ENCODE results near the gene AHI1.

AHI1 gene

DNA sequence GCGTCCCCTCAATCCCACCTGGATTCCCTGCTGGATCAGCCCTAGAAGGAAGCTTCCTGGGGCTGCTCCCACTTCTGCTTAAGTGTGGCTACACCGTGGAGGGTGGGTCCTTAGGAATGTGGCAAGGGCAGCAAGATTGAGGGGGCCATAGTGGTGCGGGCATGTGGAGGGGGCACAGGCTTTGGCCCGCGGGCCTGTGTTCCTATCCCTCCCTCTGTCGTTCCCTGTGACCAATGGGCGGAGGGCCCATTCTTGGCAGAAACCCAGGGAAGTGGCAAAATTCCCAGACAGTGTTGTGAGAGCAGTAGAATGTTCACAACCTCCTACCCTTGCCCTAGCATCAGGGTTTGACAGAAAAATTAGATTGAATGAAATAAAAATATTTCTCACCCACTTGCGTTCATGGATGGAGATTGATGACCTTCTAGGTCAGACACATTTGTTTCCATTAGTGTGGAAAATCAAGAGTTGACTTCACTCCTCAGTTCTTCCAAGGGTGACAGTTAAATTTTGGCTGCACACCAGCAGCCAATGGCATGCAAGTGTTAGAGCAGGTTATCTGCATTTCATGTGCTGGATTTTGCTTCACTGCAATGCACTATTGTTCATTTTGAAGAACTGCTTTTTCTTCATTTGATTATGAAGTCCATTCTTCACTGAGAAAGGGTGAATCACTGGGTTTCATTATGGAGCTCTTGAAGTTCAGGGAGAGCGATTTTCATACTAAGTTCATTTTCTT is 49.3 kb upstream of the AHI1 start:
- Histone ChIP-seq H3K9me3 (ENCODE audit: control insufficient read depth, insufficient read depth, low read depth, low read length) (no peaks in the 10 kb centered on the region), H3K27ac (ENCODE audit: extremely low read depth, low read depth, low read length) (no peak overlapping the region), H3K36me3 (ENCODE audit: control insufficient read depth in 2 of 2, insufficient read depth in 1 of 2, low read length in 2 of 2) (no peaks in the 10 kb centered on the region), H3K4me1 (ENCODE audit: control insufficient read depth, insufficient read depth, low read length) (no peaks in the 10 kb centered on the region), H3K4me3 (ENCODE audit: low read depth, low read length) (no peak overlapping the region)
- ChIA-PET POLR2A (no interaction called here), CTCF (interaction anchor here (0.5 to 1.8 kb wide), 5 partner anchors 11 to 680 kb away, joined by 3 to 5 read pairs (median 3); no protein-coding TSS in a partner anchor)
- no peak for TF ChIP-seq ZNF548 (tag by site-specific recombination; IDR thresholded peaks at IDR 0.05)
- no peak for TF ChIP-seq ZNF830 (tag by site-specific recombination; IDR thresholded peaks at IDR 0.05; ENCODE audit: low read depth)
- no peak for TF ChIP-seq ZNF266 (tag by site-specific recombination; IDR thresholded peaks at IDR 0.05; ENCODE audit: low read depth)
- no peak for TF ChIP-seq ZNF214 (tag by site-specific recombination; IDR thresholded peaks at IDR 0.05; ENCODE audit: borderline replicate concordance)
- TF ChIP-seq ZBTB1 (tag by site-specific recombination; IDR thresholded peaks at IDR 0.05): no peak
- TF ChIP-seq, protein P1, sequence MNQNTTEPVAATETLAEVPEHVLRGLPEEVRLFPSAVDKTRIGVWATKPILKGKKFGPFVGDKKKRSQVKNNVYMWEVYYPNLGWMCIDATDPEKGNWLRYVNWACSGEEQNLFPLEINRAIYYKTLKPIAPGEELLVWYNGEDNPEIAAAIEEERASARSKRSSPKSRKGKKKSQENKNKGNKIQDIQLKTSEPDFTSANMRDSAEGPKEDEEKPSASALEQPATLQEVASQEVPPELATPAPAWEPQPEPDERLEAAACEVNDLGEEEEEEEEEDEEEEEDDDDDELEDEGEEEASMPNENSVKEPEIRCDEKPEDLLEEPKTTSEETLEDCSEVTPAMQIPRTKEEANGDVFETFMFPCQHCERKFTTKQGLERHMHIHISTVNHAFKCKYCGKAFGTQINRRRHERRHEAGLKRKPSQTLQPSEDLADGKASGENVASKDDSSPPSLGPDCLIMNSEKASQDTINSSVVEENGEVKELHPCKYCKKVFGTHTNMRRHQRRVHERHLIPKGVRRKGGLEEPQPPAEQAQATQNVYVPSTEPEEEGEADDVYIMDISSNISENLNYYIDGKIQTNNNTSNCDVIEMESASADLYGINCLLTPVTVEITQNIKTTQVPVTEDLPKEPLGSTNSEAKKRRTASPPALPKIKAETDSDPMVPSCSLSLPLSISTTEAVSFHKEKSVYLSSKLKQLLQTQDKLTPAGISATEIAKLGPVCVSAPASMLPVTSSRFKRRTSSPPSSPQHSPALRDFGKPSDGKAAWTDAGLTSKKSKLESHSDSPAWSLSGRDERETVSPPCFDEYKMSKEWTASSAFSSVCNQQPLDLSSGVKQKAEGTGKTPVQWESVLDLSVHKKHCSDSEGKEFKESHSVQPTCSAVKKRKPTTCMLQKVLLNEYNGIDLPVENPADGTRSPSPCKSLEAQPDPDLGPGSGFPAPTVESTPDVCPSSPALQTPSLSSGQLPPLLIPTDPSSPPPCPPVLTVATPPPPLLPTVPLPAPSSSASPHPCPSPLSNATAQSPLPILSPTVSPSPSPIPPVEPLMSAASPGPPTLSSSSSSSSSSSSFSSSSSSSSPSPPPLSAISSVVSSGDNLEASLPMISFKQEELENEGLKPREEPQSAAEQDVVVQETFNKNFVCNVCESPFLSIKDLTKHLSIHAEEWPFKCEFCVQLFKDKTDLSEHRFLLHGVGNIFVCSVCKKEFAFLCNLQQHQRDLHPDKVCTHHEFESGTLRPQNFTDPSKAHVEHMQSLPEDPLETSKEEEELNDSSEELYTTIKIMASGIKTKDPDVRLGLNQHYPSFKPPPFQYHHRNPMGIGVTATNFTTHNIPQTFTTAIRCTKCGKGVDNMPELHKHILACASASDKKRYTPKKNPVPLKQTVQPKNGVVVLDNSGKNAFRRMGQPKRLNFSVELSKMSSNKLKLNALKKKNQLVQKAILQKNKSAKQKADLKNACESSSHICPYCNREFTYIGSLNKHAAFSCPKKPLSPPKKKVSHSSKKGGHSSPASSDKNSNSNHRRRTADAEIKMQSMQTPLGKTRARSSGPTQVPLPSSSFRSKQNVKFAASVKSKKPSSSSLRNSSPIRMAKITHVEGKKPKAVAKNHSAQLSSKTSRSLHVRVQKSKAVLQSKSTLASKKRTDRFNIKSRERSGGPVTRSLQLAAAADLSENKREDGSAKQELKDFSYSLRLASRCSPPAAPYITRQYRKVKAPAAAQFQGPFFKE (tag by site-specific recombination; IDR thresholded peaks at IDR 0.05; ENCODE audit: borderline replicate concordance): no peak
- no peak for TF ChIP-seq ZNF184 (tag by site-specific recombination; IDR thresholded peaks at IDR 0.05)
- TF ChIP-seq ZNF391 (tag by site-specific recombination; IDR thresholded peaks at IDR 0.05; ENCODE audit: borderline replicate concordance, low read depth): no peak
- TF ChIP-seq, protein P2, sequence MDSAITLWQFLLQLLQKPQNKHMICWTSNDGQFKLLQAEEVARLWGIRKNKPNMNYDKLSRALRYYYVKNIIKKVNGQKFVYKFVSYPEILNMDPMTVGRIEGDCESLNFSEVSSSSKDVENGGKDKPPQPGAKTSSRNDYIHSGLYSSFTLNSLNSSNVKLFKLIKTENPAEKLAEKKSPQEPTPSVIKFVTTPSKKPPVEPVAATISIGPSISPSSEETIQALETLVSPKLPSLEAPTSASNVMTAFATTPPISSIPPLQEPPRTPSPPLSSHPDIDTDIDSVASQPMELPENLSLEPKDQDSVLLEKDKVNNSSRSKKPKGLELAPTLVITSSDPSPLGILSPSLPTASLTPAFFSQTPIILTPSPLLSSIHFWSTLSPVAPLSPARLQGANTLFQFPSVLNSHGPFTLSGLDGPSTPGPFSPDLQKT (IDR thresholded peaks at IDR 0.05; ENCODE audit: borderline replicate concordance, low read depth, low read length): no peak
- TF ChIP-seq ZNF692 (tag by site-specific recombination; IDR thresholded peaks at IDR 0.05): no peak
- TF ChIP-seq TRIM28 (IDR thresholded peaks at IDR 0.05; ENCODE audit: borderline replicate concordance, low read length): no peak
- no peak for TF ChIP-seq ZNF155 (tag by site-specific recombination; IDR thresholded peaks at IDR 0.05)
- no peak for TF ChIP-seq BCL6B (tag by site-specific recombination; IDR thresholded peaks at IDR 0.05)
- TF ChIP-seq ZNF654 (tag by site-specific recombination; IDR thresholded peaks at IDR 0.05; ENCODE audit: low read depth): no peak
- no peak for TF ChIP-seq ZFP3 (tag by site-specific recombination; IDR thresholded peaks at IDR 0.05; ENCODE audit: low read depth)
- no peak for TF ChIP-seq ZNF121 (tag by site-specific recombination; IDR thresholded peaks at IDR 0.05)
- TF ChIP-seq ZNF140 (tag by site-specific recombination; IDR thresholded peaks at IDR 0.05): no peak
- TF ChIP-seq ZEB2 (tag by site-specific recombination; IDR thresholded peaks at IDR 0.05): no peak

Data from HEK293 (cell line).